Measurements from ENCODE around the gene IGSF21.

The IGSF21 gene

GRCh38 chr1:18396247-18396980 is 288.8 kb downstream of the IGSF21 start:
- no peak for DNase-seq (ENCODE audit: low read depth in 2 of 2, low spot score in 1 of 2)

- no peak for DNase-seq (ENCODE audit: low read depth in 2 of 2, low spot score in 1 of 2)
Measured at GRCh38 chr1:18397641-18398040, 290.0 kb downstream of the IGSF21 start.

- no peak for DNase-seq (ENCODE audit: low read depth in 2 of 2, low spot score in 1 of 2)
Measured at GRCh38 chr1:18398791-18399530, 291.4 kb downstream of the IGSF21 start.

GRCh38 chr1:18400347-18401102 is 292.9 kb downstream of the IGSF21 start:
- no peak for DNase-seq (ENCODE audit: low read depth in 2 of 2, low spot score in 1 of 2)

DNA sequence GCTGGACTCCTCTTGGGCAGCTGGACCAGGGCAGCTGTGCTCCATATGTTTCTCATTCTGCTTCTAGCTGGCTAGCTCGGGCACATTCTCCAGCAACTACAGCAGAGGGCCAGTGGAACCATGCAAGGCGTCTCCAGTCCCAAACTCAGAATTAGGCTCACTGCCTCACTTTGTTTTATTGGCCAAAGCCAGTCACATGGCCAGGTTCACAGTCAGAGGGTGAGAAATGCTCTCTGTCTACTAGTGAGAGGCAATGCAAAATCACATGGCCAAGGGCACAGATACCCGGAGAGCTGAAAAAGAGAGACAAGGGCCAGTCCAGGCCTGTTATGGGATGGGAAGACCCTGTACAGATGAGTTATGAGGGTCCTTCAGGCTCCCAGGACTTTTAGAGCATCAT is 294.3 kb downstream of the IGSF21 start:
- DNase-seq (ENCODE audit: low read depth in 2 of 2, low spot score in 1 of 2): no peak

- no peak for DNase-seq (ENCODE audit: low read depth in 2 of 2, low spot score in 1 of 2)
Measured at GRCh38 chr1:18404460-18404859, 296.9 kb downstream of the IGSF21 start.

- no peak for DNase-seq (ENCODE audit: low read depth in 2 of 2, low spot score in 1 of 2)
Measured at GRCh38 chr1:18407166-18408045, 299.8 kb downstream of the IGSF21 start.

GRCh38 chr1:18408656-18409370 is 301.2 kb downstream of the IGSF21 start:
- no peak for DNase-seq (ENCODE audit: low read depth in 2 of 2, low spot score in 1 of 2)

GRCh38 chr1:18409609-18410237 is 302.1 kb downstream of the IGSF21 start:
- DNase-seq (ENCODE audit: low read depth in 2 of 2, low spot score in 1 of 2): no peak

- DNase-seq (ENCODE audit: low read depth in 2 of 2, low spot score in 1 of 2): no peak
Measured at GRCh38 chr1:18410407-18410806, 302.8 kb downstream of the IGSF21 start.

GRCh38 chr1:18411321-18411720 is 303.7 kb downstream of the IGSF21 start:
- DNase-seq (ENCODE audit: low read depth in 2 of 2, low spot score in 1 of 2): no peak

GRCh38 chr1:18411820-18412641 is 304.4 kb downstream of the IGSF21 start:
- no peak for DNase-seq (ENCODE audit: low read depth in 2 of 2, low spot score in 1 of 2)

DNA sequence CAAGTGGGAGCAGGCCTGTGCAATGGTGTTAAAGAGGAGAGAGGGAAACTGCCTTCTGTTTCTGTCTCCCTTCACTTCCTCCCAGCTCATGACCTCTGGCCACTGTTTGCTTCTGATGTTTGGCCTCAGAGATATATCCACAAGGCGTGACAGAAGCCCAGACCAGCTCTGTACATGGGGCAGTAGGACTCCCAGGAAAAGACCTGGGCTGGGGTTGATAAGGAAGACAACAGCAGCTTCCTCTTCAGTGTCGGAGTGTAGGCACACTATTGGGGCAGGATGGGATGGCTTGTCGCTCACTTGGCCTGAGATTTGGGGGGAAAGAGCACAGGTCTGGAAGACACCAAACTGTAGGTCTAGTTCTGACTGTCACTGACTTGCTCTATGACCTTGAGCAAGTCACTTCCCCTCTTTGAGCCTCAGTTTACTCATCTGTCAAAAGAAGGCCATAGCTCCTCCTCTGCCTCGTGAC is 305.3 kb downstream of the IGSF21 start:
- no peak for DNase-seq (ENCODE audit: low read depth in 2 of 2, low spot score in 1 of 2)

GRCh38 chr1:18413541-18414305 is 306.1 kb downstream of the IGSF21 start:
- DNase-seq (ENCODE audit: low read depth in 2 of 2, low spot score in 1 of 2): no peak

GRCh38 chr1:18414321-18414720 is 306.7 kb downstream of the IGSF21 start:
- no peak for DNase-seq (ENCODE audit: low read depth in 2 of 2, low spot score in 1 of 2)

GRCh38 chr1:18414872-18415447 is 307.4 kb downstream of the IGSF21 start:
- DNase-seq (ENCODE audit: low read depth in 2 of 2, low spot score in 1 of 2): no peak

DNA sequence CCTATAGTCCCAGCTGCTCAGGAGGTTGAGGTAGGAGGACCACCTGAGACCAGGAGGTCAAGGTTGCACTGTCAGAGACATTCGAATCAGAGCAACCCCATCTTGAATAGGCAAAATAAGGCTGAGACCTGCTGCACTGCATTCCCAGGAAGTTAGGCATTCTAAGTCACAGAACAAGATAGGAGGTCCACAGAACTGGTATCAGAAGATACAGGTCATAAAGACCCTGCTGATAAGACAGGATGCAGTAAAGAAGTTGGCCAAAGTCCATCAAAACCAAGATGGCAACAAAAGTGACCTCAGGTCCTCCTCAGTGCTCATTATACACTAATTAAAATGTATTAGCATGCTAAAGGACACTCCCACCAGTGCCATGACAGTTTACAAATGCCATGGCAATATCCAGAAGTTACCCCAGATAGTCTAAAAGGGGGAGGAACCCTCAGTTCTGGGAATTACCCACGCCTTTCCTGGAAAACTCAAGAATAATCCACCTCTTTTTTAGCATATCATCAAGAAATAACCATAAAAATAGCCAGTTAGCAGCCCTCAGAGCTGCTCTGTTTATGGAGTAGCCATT is 307.9 kb downstream of the IGSF21 start:
- no peak for DNase-seq (ENCODE audit: low read depth in 2 of 2, low spot score in 1 of 2)

Measured in stimulated activated CD8-positive, alpha-beta memory T cell treated with anti-CD3 and anti-CD28 coated beads, Interleukin-4, amount 100 ng/mL, for 4 hours (primary cell).